Neural crest cell (in vitro differentiated cells): ENCODE data around the gene WDR27. TPM values are rescaled to one million over a fixed set of nuclear protein-coding genes. Genes with fewer than 3 reads are reported as not detected.

ENCODE experiments used
- DNase-seq: peaks from one replicate; pipeline ENCODE4 v3.0.0; 2021; ENCODE audit warnings: low read depth, mixed read lengths, low spot score
- H3K27ac Mint-ChIP-seq: one replicate; pipeline ENCODE4 v1.8.0; 2021; ENCODE audit warnings: mild to moderate bottlenecking, mixed read lengths; ENCODE audit not compliant: unreplicated experiment
- H3K27me3 Mint-ChIP-seq: 2 replicates; pipeline ENCODE4 v1.8.0; 2021; ENCODE audit warnings: low read depth, mild to moderate bottlenecking, mixed read lengths
- H3K36me3 Mint-ChIP-seq: 2 replicates; pipeline ENCODE4 v1.8.0; 2021; ENCODE audit warnings: low read depth, mild to moderate bottlenecking, mixed read lengths
- H3K4me1 Mint-ChIP-seq: 2 replicates; pipeline ENCODE4 v1.8.0; 2021; ENCODE audit warnings: mixed read lengths
- H3K4me3 Mint-ChIP-seq: one replicate; pipeline ENCODE4 v1.8.0; 2021; ENCODE audit warnings: mild to moderate bottlenecking, mixed read lengths
- H3K9me3 Mint-ChIP-seq: 2 replicates; pipeline ENCODE4 v1.8.0; 2021; ENCODE audit warnings: mixed read lengths
- CTCF ChIP-seq: fragments of 200-600 bp; sonication (generic); conservative IDR thresholded peaks from 2 replicates; pipeline ENCODE4 v1.5.0; 2021; ENCODE audit warnings: antibody characterized with exemption, mild to moderate bottlenecking
- total RNA-seq: library from RNA; stranded (reverse); gene quantifications from 2 replicates; pipeline ENCODE4 v1.2.1, GENCODE V29; 2021

WDR27 gene
- total RNA-seq, 1 donor from 2014 or later = 103 TPM

- Mint-ChIP-seq H3K36me3 (peaks cover 17% of the 10 kb centered on the region), H3K27ac (no peak overlapping the region), H3K27me3 (no peaks in the 10 kb centered on the region), H3K9me3 (no peaks in the 10 kb centered on the region), H3K4me1 (no peaks in the 10 kb centered on the region), H3K4me3 (no peak overlapping the region)
- no peak for DNase-seq
- TF ChIP-seq CTCF = no peak
Measured at GRCh38 chr6:169564453-169565240, 137.2 kb downstream of the WDR27 start.

GRCh38 chr6:169561665-169562064 is 140.2 kb downstream of the WDR27 start:
- Mint-ChIP-seq H3K9me3 (no peaks in the 10 kb centered on the region), H3K4me1 (no peaks in the 10 kb centered on the region), H3K36me3 (peaks cover 17% of the 10 kb centered on the region), H3K27me3 (no peaks in the 10 kb centered on the region), H3K27ac (no peak overlapping the region), H3K4me3 (no peak overlapping the region)
- no peak for DNase-seq
- TF ChIP-seq CTCF = no peak

GRCh38 chr6:169559592-169559991 is 142.2 kb downstream of the WDR27 start:
- no peaks in the 10 kb centered on the region for H3K9me3 Mint-ChIP-seq
- no peak for TF ChIP-seq CTCF
- H3K36me3 Mint-ChIP-seq = peaks cover 20% of the 10 kb centered on the region
- DNase-seq = no peak
- no peak overlapping the region for H3K27ac Mint-ChIP-seq
- H3K27me3 Mint-ChIP-seq = no peaks in the 10 kb centered on the region
- no peak overlapping the region for H3K4me3 Mint-ChIP-seq
- no peaks in the 10 kb centered on the region for H3K4me1 Mint-ChIP-seq

- H3K27ac Mint-ChIP-seq = no peak overlapping the region
- no peak for TF ChIP-seq CTCF
- peaks cover 19% of the 10 kb centered on the region for H3K36me3 Mint-ChIP-seq
- H3K4me3 Mint-ChIP-seq = no peak overlapping the region
- no peaks in the 10 kb centered on the region for H3K4me1 Mint-ChIP-seq
- no peak for DNase-seq
- no peaks in the 10 kb centered on the region for H3K27me3 Mint-ChIP-seq
- H3K9me3 Mint-ChIP-seq = no peaks in the 10 kb centered on the region
Measured at GRCh38 chr6:169558774-169559441, 142.9 kb downstream of the WDR27 start.

GRCh38 chr6:169558378-169558773 is 143.5 kb downstream of the WDR27 start:
- no peak overlapping the region for H3K4me3 Mint-ChIP-seq
- no peak for TF ChIP-seq CTCF
- no peaks in the 10 kb centered on the region for H3K9me3 Mint-ChIP-seq
- no peaks in the 10 kb centered on the region for H3K27me3 Mint-ChIP-seq
- no peak overlapping the region for H3K27ac Mint-ChIP-seq
- H3K4me1 Mint-ChIP-seq = no peaks in the 10 kb centered on the region
- H3K36me3 Mint-ChIP-seq = peaks cover 16% of the 10 kb centered on the region
- no peak for DNase-seq
